Stomach (tissue), 4 donors: ENCODE measurements around the gene IRF5.

Source experiments
- CTCF ChIP-seq, 7 experiments: fragments of 450-650 bp in 4 of 7; fragments of 200-600 bp in 3 of 7; sonication (generic) in 3 of 7; IDR thresholded peaks; one replicate each; pipeline ENCODE4 v1.5.1; 2016 to 2019; ENCODE audit warnings: antibody characterized with exemption in 7 of 7, control low read depth in 2 of 7, mild to moderate bottlenecking in 1 of 7
- POLR2A ChIP-seq, 4 donors: fragments of 450-650 bp; IDR thresholded peaks; one replicate each; pipeline ENCODE4 v1.6.1; 2016; ENCODE audit warnings: antibody characterized with exemption in 4 of 4, control low read depth in 2 of 4, mild to moderate bottlenecking in 1 of 4, moderate library complexity in 1 of 4
- POLR2AphosphoS5 ChIP-seq, 3 donors: sonication (generic); formaldehyde crosslinking; IDR thresholded peaks; one replicate each; pipeline ENCODE4 v1.6.1; 2016; ENCODE audit warnings: antibody characterized with exemption in 3 of 3

GRCh38 chr7:128928882-128929788 lies 8.6 kb upstream of the IRF5 start:
- no peak for TF ChIP-seq CTCF (IDR thresholded peaks at IDR 0.05)
- no peak for TF ChIP-seq POLR2A (IDR thresholded peaks at IDR 0.05)
- TF ChIP-seq POLR2AphosphoS5 (IDR thresholded peaks at IDR 0.05), result no peak
